EH (cell line): ENCODE results near the gene FKRP.
"Not testable (repeated sequence)": the region's sequence is repeated elsewhere in the genome, so short reads cannot be mapped to it uniquely, and the experiment has no call there.

Experiments
- DNase-seq: peaks from one replicate; pipeline ENCODE4 v3.0.0-alpha.2; 2015; ENCODE audit warnings: low read depth

FKRP gene

DNA sequence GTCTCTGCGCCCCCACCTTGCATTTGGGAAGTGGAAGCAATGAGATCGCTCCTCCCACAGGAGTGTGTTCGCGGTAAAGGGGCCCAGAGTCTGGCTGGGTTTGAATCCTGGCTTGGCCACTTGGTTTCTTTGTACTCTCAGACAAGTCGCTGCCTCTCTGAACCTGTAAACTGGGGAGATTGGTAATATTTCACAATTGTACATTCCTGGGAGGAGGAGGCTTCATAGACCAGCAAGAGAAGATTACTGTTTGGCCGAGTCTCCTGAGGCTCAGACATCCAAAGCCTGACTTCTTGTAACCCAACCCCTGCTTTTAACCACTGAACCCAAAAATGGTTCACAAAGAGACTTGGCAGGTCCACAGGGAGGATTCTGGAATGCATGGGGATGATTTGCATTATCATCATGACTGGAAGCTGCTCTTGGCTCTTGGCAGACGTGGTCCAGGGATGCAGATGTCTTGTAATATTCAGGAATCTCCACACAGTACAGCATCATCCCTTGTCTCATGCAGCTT is 14.0 kb downstream of the FKRP start:
- peak; percentile 99 for DNase-seq

DNA sequence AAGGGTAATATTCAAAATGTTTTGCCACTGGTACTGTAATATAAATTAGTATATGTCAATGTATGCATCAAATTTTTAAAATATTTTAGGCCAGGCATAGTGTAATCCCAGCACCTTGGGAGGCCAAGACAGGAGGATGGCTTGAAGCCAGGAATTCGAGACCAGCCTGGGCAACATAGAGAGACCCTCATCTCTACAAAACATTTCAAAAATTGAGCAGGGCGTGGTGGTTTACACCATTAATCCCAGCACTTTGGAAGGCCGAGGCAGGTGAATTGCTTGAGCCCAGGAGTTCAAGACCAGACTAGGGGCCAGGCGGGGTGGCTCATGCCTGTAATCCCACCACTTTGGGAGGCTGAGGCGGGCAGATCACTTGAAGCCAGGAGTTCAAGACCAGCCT is 14.5 kb downstream of the FKRP start:
- DNase-seq, result no peak

DNA sequence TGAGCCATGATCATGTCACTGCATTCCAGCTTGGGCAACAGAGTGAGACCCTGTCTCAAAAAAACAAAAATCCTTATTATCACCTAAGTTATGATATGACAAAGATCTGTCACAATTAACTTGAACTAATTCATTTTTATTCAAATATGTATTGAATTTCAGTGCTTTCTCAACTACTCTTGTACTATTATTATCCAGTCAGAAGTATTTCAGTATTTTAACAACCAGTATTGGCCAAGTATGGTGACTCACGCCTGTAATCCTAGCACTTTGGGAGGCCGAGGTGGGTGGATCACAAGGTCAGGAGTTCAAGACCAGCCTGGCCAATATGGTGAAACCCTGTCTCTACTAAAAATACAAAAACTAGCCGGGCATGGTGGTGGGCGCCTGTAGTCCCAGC is 15.0 kb downstream of the FKRP start:
- DNase-seq, result peak; percentile 59

DNA sequence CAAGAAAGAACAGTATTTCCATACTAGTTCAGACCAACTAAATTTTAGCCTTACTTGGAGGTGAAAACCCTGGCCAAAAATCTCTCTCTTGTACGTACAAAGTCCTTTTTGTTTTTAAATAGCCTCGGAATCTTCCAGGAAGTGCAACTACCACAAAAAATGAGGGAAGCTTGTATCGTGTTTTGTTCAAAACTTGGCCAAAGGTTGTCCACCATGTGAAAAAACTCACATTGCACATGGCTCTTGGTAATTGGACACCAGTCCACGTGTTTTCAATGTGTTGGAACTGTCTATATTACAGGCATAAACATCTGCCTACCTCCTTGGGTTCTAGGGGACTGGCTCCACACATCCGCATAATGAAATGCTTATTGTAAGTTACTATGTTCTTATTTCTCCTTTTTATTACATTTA is 15.6 kb downstream of the FKRP start:
- DNase-seq, result peak; percentile 51

DNA sequence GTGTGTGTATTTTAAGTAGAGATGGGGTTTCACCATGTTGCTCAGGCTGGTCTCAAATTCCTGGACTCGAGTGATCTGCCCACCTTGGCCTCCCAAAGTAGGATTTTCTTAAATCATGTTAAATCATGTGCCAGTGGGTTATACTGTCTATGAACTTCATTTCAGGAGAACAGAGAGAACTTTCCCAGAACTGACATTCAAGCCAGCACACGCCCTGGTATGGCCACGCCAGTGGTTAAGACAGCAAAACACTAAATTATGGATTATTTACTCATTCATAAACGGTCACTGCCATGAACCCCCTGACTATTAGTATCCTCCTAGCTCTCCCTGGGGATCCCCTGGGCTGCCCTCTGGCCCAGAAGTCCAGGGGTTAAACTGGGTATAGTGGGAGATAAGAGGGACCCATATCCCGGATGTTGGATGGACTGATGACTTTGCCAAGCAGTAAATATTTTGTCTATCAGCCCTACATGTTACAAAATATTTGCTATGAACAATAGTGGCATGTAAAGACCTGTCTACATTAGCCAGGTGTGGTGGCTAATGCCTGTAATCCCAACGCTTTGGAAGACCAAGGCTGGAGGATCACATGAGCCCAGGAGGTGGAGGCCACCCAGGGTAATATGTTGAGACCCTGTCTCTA is 16.5 kb downstream of the FKRP start:
- no peak for DNase-seq

DNA sequence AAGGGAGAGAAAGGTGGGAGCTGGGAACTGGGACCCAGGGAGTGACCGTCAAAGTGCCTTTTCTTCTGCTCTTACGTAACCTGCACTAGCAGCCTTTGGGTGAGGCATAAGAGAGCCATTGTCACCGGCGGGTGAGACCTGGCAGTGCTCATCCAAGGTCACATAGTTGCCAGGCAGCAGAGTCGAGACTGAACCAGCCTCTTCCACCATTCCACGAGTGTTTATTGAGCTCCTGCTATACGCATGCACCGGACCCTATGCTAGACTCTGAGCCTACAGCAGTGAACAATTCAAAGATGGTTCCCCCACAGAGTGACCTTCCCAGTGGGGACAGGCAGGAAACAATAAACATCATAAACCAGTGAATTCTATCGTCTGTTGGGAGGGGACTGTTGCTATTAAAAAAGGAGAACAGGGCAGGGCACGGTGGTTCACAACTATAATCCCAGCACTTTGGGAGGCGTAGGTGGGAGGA is 19.0 kb downstream of the FKRP start:
- no peak for DNase-seq

DNA sequence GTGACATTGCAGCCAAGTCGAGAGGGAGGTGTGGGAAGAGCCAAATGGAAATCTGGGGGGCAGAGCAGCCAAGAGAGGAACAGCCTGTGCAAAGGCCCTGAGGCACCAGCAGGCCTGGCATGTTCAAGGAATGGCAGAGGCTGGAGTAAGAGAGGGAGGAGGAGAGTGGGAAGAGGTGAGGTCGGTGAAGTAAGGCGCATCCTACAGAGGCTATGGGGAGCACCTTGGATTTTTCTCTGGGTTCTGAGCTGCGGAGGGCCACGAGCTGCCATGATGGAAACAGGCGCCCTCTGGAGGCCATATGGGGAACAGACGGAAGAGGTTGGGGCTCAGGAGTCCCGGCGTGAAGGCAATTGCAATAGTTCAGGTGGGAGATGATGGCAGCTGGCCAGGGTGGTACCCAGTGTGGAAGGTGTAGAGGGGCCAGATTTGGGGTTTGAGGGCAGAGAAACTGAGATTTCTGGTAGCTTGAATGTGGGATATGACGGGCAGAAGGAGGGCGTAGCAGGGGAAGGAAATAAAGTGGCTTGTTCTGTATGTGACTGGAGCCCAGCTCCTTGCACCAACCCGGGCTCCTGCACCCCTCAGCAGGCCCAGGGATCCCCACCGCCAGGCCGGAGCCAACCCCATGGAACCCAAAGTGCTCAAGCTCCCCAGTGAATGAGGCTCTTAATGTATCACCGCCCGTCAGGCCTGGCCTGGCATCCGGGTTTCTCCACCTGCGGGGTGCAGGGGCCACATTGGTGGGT is 20.9 kb downstream of the FKRP start:
- DNase-seq, result peak; percentile 49

DNA sequence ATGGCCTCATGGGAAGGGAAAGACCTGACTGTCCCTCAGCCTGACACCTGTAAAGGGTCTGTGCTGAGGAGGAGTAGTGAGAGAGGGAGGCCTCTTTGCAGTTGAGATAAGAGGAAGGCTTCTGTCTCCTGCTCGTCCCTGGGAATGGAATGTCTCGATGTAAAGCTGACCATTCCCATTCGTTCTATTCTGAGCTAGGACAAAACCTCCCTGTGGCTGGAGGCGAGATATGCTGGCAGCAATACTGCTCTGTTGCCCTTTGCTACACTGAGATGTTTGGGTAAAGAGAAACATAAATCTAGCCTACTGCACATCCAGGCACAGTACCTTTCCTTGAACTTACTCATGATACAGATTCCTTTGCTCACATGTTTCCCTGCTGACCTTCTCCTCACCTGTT is 22.9 kb downstream of the FKRP start:
- DNase-seq, result not testable (repeated sequence)

DNA sequence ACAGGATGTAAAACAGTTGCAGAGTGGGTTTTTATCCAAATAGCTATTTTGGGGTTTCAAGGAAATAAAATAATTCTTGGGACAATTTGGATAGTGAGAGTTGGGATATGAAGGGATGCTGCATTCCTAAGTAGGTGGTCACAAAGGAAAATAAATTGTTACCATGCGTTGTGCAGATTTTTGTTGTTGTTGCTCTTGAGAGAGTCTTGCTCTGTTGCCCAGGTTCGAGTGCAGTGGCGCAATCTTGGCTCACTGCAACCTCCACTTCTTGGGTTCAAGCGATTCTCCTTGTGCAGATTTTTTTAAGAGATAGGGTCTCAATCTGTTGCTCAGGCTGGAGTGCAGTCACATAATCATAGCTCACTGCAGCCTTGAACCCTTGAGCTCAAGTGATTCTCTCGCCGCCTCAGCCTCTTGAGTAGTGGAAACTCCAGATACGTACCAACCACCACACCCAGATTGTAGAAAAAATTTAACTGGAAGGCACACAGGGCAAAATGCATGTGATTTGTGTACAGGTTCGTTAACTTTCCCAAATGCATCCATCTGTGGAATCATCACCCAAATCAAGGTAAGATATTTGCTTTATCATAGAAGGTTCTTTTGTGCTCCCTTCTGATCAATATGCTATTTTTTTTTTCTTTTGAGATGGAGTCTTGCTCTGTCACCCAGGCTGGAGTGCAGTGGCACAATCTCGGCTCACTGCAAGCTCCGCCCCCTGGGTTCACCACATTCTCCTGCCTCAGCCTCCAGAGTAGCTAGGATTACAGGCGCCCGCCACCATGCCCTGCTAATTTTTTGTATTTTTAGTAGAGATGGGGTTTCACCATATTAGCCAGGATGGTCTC is 26.5 kb downstream of the FKRP start:
- DNase-seq, result peak; percentile 60

DNA sequence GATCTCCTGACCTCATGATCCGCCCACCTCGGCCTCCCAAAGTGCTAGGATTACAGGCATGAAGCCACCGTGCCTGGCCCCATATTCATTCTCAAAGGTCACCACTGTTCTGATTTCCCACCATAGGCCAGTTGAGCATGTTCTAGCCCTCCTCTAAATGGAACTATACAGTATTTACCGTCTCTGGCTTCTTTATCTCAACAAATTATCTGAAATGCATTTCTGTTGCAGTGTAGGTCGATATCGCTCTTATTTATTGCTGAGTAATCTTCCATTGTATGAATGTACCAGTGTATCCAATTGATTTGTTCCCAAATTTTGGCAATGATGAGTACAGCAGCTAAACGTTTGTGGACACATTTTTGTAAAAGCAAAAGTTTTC is 27.2 kb downstream of the FKRP start:
- DNase-seq, result no peak

DNA sequence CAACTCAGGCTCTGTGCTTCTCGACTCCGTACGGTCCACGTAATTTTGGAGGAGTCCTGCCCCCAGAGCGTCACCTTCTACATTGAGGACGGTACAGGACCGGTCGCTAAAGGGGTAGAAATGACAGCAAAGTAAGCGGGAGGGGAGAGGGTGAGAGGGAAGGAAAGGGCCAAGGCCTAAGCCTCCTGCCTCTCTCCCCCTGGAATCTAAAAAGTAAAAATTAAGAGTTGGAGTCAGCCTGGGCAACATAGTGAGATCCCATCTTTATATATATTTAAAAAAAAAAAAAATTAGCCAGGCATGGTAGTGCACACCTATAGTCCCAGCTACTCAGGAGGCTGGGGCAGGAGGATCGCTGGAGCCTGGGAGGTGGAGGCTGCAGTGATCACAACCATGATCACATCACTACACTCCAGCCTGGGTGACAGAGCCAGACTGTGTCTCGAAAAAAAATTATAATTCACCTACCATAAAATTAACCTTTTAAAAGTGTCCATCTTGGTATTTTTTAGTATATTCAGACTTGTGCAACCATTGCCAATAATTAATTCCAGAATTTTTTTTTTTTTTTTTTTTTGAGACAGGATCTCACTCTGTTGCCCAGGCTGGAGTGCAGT is 29.9 kb downstream of the FKRP start:
- DNase-seq, result no peak

DNA sequence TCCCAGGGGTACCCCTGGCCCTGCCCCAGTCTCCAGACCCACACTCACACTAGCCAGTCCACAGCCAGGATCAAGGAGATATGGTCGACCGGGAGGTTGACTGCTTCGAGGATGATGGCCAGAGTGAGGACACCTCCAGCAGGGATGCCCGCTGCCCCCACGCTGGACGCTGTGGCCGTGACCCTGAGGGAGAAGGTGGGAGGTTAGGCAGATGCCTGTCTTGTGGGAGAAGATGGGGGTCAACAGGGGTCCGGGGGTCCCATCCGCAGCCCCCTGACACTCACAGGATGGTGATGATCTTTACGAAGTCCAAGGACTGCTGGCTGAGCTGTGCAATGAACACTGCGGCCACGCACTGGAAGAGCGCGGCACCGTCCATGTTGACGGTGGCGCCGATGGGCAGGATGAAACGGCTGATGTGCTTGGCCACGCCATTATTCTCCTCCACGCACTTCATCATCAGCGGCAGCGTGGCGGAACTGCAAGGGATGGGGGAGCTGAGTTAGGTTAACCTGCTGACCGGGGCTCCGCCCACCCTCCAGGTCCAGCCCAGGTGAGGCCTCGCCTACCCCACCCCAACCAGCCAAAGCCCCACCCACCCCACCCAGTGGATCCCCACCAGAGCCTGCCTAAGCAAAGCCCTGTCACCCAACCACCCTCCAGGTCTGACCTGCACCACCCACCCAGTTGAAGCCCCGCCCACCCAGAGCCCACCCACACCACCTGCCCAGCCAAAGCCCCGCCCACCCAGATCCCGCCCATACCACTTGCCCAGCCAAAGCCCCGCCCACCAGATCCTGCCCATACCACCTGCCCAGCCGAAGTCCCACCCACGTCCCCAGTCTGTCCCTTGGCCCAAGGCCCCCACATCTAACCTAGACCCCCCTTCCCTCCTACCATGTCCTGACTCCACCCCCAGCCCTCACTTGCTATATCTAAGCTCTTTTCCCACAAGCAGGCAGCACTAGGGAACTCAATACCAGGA is 31.4 kb downstream of the FKRP start:
- no peak for DNase-seq

DNA sequence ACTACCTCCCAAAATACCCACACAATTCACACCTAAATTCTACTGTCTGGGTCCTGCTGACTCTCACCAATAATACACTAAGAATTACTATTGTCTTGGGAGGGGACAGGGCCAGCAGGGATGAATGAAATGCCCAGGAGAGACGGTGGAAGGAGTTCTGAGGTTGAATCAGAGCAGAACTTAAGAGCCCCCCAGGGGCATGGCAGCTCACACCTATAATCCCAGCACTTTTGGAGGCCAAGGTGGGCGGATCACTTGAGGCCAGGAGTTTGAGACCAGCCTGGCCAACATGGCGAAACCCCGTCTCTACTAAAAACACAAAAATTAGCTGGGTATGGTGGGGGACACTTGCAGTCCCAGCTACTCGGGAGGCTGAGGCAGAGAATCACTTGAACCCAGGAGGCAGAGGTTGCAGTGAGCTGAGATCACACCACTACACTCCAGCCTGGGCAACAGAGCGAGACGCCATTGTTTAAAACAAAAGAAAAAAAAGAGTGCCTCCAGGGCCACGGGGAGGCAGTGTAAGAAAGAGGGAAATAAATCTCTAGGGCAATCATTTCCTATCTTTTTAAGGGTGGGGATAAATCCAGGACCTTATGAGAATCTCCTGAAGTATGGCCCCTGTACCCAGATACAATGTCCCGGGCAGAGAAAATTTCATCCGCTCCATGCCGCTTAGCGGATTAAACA is 32.2 kb downstream of the FKRP start:
- DNase-seq, result not testable (repeated sequence)

DNA sequence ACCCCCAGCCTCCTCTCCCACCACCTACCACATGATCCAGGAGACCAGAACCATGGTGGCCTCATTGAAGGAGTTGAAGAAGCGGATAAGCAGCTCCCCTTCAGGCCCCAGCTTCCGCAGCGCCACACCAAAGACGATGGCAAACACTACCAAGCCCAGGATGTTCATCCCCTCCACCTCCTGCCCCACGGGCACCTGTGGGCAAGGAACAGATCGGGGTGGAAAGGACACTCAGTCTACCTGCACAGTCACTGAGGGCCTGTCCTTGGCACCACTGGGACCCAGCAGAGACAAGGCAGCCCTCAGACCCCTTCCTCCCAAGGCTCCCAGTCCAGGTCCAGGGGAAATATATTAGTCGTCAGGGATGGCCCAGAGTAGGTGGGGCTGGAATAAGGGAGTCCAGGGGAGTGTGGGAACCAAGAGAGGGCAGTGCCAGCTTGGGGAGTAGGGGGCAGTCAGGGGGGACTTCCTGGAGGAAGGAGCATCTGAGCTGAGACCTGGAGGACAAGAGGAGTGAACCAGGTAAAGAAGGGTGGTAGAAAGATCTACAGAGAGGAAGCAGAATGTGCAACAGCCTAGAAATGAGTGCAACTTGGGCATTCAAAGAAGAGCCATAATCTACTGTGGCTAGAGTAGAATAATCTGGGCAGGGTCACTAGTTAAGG is 36.6 kb downstream of the FKRP start:
- no peak for DNase-seq

DNA sequence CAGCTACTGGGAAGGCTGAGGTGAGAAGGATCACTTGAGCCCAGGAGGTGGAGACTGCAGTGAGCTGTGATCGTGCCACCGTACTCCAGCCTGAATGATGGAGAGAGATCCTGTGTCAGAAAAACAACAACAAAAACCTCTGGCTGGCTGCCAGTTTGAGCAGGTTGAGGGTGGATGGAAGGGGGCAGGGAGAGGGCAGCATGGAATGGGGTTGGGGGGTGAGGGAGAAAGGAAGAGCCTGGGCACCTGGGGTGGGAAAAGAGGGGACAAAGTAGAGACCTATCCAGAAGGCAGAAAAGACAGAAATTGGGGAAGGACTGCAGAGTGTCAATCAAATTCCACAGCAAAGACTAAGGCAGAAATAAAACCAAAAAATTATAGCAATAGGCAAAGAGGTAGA is 37.8 kb downstream of the FKRP start:
- no peak for DNase-seq

DNA sequence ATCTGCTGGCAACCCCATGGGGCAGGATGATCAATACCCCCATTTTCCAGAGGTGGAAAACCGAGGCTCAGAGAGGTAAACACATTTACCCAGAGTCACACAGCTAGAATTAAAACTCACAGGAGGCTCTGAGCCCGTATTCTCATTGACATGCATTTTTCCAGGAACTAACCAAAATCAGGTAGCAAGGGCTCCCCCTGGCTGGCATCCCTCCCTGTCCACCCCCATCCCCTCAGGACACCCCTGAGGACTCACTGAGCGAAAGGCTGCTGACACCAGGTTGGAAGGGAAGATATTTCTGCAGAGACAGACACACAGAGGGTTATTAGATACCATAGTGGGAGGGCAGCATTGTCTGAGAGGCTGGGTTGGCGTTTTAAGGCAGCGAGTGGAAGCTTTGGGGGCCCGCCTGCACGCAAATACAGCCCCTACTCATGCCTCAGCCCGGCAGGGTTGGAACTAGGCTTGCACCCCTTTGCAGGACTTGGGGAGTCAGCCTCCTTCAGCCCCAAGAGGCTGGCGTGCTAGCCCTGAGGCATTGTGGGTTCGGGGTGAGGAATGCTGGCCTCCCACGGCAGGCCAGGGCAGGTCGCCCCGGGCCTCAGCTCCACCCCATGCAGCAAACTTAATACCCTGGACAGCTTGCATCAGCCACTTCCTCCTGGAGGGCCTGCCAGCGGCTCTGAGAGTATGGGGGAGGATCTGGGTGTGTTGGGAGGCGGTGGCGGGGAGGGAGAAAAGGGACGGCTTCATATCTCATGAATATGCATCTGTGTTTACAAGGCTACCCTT is 38.6 kb downstream of the FKRP start:
- DNase-seq, result peak; percentile 98

DNA sequence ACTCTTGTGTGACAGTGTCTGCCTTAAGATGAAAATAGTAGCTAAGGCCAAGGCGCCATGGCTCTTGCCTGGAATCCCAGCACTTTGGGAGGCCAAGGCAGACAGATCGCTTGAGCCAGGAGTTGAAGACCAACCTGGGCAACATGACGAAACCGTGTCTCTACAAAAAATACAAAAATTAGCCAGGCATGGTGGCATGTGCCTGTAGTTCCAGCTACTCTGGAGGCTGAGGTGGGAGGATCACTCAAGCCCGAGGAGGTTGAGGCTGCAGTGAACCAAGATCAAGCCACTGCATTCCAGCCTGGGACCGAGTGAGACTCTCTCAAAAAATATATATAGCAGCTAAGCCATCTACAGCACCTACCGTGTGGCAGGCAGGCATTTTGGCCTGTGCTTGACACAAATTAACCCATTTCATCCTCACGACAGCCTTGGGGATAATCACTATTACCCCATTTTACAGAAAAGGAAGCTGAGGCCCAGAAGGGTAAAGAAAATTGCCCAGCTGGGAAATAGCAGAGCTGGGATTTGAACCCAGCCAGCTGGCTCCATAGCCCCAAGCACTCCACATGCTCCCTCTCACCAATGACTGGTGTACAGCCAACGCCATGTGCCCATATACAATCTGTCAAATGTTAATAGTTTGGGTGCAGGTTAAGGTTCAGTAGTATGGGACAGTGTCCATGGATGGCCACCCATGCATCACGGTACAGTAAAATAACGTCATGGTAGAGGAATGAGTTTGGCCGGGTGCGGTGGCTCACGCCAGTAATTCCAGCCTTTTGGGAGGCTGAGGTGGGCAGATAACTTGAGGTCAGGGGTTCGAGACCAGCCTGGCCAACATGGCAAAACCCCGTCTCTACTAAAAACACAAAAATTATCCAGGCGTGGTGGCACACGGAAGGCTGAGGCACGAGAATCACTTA is 39.5 kb downstream of the FKRP start:
- peak; percentile 59 for DNase-seq

DNA sequence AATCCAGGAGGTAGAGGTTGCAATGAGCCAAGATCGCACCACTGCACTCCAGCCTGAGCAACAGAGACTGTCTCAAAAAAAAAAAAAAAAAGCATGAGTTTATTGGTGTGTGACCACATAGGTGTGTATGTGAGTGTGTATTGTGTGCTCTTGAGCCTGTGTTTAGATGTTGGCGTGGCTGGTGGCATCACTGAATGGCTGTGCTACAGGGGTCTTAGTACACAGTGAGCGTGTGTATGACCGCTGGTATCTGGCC is 40.1 kb downstream of the FKRP start:
- DNase-seq, result no peak
